PFSK-1 (cell line): ENCODE data around the gene SLC12A3.

Experiments
- POLR2AphosphoS5 ChIP-seq: IDR thresholded peaks from 2 replicates; pipeline ENCODE4 v1.6.1; 2012; ENCODE audit warnings: low read depth, mild to moderate bottlenecking, control low read depth, low read length, moderate library complexity
- REST ChIP-seq, 2 experiments: IDR thresholded peaks; 2 replicates each; pipeline versions ENCODE4 v1.6.1 to v1.8.0; 2011 to 2012; ENCODE audit warnings: low read depth in 2 of 2, low read length in 2 of 2, control low read depth in 1 of 2, inconsistent platforms in 1 of 2, mild to moderate bottlenecking in 1 of 2, moderate library complexity in 1 of 2; ENCODE audit not compliant: insufficient read depth in 1 of 2

GRCh38 chr16:56927471-56927870, 62.5 kb downstream of the SLC12A3 start:
- no peak for TF ChIP-seq POLR2AphosphoS5
- no peak for TF ChIP-seq REST (IDR thresholded peaks at IDR 0.05; ENCODE audit: insufficient read depth in 1 of 2, low read depth in 2 of 2, low read length in 2 of 2)
